NB4 (cell line): Measurements from ENCODE around the gene ADK.
A peak's percentile ranks its signal among the peaks of the same experiment; 100 is the strongest.

Experiments
- DNase-seq: peaks from one replicate; pipeline ENCODE4 v3.0.0; 2010; ENCODE audit warnings: low read depth
- H3K4me3 ChIP-seq: one replicate; pipeline ENCODE4 v1.5.1; 2011; ENCODE audit warnings: mild to moderate bottlenecking, low read depth, low read length, moderate library complexity
- MYC ChIP-seq: IDR thresholded peaks from 2 replicates; pipeline ENCODE4 v1.6.1; 2011; ENCODE audit warnings: low read depth, low read length
- POLR2A ChIP-seq: IDR thresholded peaks from 2 replicates; pipeline ENCODE4 v1.6.1; 2011; ENCODE audit warnings: mild to moderate bottlenecking; ENCODE audit not compliant: insufficient read length; ENCODE audit errors: extremely low read depth
- TF ChIP-seq, protein P1 (sequence below): IDR thresholded peaks from one replicate; pipeline ENCODE4 v1.5.1; 2012; ENCODE audit warnings: low read depth, low read length
- TF ChIP-seq, protein P2 (sequence below): IDR thresholded peaks from 2 replicates; pipeline ENCODE4 v1.6.1; 2011; ENCODE audit warnings: low read depth, low read length

The ADK gene

DNA sequence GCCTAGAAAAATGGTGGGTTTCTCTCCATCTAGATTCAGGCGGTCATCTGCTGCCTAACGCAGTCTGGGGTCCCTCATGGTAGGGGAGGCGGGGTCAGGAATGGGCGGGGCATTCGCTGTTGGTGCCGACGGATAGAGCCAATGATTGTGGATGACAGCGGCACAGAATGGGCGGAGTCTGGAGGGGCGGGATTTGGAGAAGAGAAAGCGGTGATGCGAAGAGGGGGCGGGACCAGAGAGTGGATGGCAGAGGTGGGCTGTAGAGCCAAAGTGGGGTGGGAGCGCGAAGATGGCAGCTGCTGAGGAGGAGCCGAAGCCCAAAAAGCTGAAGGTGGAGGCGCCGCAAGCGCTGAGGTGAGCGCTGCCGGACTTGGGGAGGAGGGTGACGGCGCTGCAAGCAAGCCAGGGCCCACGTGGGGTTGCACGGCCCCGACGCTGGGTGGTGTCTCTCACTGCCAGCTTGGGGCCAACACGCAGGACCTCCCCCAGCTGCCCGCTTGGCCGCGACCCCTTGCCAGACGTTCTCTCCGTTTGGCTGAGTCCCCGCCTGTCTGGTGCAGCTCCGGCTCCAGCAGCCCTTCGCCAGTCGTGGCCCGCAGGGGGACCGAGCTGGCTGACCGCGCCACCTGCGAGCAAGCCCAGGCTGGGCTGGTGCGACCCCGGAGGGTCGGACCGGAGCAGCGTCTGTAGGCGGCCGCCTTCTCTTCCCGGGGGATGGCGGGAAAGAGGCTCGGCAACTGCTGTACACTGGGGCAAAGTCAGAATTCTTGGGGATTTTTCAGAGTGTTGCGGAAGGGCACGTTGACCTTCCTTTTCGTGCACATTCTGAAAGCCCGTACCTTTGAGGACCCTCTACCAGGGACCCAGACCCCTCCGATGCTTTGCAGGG is at the start of gene ADK:
Gene ADK, plus strand, starts transcription at position 232 of the 889 bp plus-strand sequence. Its CDS starts 58 bp downstream, at position 290.
- H3K4me3 ChIP-seq = peak within 1 kb of the TSS; percentile 97
- DNase-seq = peak; percentile 99
- TF ChIP-seq MYC = peak; percentile 97
- TF ChIP-seq, protein P1, sequence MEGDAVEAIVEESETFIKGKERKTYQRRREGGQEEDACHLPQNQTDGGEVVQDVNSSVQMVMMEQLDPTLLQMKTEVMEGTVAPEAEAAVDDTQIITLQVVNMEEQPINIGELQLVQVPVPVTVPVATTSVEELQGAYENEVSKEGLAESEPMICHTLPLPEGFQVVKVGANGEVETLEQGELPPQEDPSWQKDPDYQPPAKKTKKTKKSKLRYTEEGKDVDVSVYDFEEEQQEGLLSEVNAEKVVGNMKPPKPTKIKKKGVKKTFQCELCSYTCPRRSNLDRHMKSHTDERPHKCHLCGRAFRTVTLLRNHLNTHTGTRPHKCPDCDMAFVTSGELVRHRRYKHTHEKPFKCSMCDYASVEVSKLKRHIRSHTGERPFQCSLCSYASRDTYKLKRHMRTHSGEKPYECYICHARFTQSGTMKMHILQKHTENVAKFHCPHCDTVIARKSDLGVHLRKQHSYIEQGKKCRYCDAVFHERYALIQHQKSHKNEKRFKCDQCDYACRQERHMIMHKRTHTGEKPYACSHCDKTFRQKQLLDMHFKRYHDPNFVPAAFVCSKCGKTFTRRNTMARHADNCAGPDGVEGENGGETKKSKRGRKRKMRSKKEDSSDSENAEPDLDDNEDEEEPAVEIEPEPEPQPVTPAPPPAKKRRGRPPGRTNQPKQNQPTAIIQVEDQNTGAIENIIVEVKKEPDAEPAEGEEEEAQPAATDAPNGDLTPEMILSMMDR = peak; percentile 11
- TF ChIP-seq, protein P2, sequence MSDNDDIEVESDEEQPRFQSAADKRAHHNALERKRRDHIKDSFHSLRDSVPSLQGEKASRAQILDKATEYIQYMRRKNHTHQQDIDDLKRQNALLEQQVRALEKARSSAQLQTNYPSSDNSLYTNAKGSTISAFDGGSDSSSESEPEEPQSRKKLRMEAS = peak; percentile 94
- peak; percentile 80 for TF ChIP-seq POLR2A

DNA sequence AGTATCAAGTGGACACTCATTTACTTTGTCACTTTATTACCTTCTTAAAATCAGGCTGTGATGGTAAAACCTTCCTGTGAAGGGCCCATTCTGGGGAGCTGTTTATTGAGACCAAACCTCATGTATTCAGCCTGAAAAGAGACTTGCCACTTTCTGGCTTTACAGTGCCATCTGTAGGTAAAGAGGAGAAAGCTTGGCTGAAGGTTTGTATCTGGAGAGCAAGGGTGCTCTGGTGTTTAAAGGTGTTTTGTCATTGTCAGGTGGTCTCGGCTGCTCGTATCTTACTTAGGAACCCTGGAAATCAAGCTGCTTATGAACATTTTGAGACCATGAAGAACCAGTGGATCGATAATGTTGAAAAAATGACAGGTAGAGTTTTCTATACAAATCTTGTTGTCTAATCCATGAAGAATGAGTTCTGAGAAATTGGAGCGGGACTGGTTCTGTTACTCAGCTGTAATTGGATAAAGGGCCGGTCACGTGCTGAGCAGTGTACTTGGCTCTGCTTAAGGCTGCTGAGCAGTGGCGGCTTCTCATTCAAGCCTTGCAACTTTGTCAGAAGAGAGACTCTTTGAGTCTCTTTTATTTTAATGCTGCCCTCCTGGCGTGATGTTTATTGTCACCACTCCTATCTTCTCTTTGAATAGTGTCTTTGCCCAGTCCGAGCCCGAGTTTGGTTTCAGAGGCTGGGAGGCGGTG is 47.3 kb upstream of the ADK start:
- TF ChIP-seq, protein P2 = no peak
- TF ChIP-seq, protein P1 = peak; percentile 73
- TF ChIP-seq POLR2A = no peak
- peak; percentile 56 for DNase-seq
- no peak overlapping the region for H3K4me3 ChIP-seq

DNA sequence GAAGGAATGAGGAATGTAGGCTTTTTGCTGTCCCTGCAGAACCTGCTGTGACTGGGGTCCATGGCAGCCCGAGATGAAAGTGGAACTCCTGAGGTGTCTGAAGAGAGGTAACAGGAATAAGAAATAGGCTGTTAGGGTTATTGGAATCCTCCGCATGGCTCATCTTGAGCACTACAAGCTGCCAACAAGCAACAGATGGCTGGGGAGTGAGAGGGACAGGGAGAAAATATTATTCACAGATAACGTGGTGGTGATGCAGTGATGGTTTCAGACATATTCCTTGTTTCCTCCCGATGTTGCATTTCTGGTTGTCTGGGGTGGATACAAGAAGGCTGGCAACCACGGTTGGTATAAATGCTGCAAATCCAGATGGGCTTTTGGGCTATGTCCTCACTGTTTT is 46.5 kb upstream of the ADK start:
- DNase-seq = no peak
- TF ChIP-seq MYC (no peak), POLR2A (no peak)
- TF ChIP-seq, protein P1 = no peak
- TF ChIP-seq, protein P2 = no peak
- no peak overlapping the region for H3K4me3 ChIP-seq

DNA sequence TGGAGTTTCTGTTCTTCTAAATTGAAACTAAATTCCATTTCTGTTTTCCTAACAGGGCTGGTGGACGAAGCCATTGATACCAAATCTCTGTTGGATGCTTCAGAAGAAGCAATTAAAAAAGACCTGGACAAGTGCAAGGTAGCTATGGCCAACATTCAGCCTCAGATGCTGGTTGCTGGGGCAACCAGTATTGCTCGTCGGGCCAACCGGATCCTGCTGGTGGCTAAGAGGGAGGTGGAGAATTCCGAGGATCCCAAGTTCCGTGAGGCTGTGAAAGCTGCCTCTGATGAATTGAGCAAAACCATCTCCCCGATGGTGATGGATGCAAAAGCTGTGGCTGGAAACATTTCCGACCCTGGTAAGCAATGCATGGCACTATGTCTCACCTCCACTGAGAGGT is 46.0 kb upstream of the ADK start:
- no peak for DNase-seq
- TF ChIP-seq, protein P1 = no peak
- TF ChIP-seq, protein P2 = no peak
- TF ChIP-seq POLR2A (no peak), MYC (no peak)
- H3K4me3 ChIP-seq = no peak overlapping the region

DNA sequence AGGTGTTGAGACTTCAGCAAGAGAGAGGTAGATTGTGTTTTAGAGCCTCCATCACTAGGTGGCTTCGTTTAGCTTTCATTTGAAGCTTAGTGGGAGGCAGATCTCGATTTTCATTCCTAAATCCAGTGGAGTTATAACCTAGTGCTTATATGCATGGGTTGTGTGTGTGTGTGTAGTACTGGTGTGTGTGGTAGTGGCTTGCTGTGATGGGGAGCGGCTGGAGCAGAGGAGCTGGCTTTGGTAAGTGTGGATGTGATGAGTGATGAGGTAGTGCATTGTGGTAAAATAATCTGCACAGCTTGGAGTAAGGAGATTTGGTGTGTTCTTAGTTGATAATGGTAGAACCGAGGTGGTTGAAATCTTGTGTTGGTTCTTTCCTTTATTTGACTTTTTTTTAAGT is 43.6 kb upstream of the ADK start:
- no peak for TF ChIP-seq POLR2A
- TF ChIP-seq MYC = no peak
- TF ChIP-seq, protein P1 = no peak
- TF ChIP-seq, protein P2 = no peak
- peak; percentile 15 for DNase-seq
- H3K4me3 ChIP-seq = no peak overlapping the region
